Prostate gland (tissue), 2 donors: ENCODE data around the gene PRCD.

Source experiments
- POLR2A ChIP-seq: fragments of 450-650 bp; IDR thresholded peaks from one replicate; pipeline ENCODE4 v1.6.1; 2016; ENCODE audit warnings: antibody characterized with exemption, mild to moderate bottlenecking
- TF ChIP-seq, protein P1 (sequence below), 4 experiments: fragments of 200-600 bp in 2 of 4; fragments of 450-650 bp in 2 of 4; sonication (generic) in 2 of 4; IDR thresholded peaks; 1 replicate in 3 of 4; 2 replicates in 1 of 4; pipeline ENCODE4 v1.5.1; 2016 to 2019; ENCODE audit warnings: antibody characterized with exemption in 4 of 4, mild to moderate bottlenecking in 2 of 4, moderate library complexity in 2 of 4

GRCh38 chr17:76492123-76492988, 47.5 kb upstream of the PRCD start:
- TF ChIP-seq, protein P1, sequence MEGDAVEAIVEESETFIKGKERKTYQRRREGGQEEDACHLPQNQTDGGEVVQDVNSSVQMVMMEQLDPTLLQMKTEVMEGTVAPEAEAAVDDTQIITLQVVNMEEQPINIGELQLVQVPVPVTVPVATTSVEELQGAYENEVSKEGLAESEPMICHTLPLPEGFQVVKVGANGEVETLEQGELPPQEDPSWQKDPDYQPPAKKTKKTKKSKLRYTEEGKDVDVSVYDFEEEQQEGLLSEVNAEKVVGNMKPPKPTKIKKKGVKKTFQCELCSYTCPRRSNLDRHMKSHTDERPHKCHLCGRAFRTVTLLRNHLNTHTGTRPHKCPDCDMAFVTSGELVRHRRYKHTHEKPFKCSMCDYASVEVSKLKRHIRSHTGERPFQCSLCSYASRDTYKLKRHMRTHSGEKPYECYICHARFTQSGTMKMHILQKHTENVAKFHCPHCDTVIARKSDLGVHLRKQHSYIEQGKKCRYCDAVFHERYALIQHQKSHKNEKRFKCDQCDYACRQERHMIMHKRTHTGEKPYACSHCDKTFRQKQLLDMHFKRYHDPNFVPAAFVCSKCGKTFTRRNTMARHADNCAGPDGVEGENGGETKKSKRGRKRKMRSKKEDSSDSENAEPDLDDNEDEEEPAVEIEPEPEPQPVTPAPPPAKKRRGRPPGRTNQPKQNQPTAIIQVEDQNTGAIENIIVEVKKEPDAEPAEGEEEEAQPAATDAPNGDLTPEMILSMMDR (IDR thresholded peaks at IDR 0.05), result no peak
- TF ChIP-seq POLR2A, result no peak
